GM12878 (cell line): ENCODE data around the gene CYP26B1. TPM values are rescaled to one million over a fixed set of nuclear protein-coding genes. Genes with fewer than 3 reads are reported as not detected.

Experiments used
- ATAC-seq: fragments of 200-7000 bp; cut with Tn5 transposase; 3 replicates; pipeline ENCODE4 v1.9.1; 2020; ENCODE audit warnings: mild to moderate bottlenecking, moderate library complexity
- BruUV-seq: library from RNA; stranded (reverse); fragments of 400-500 nt; replicated peaks from 2 replicates; lab custom pipeline; 2021; lab: Mats Ljungman, UMichigan
- CTCF ChIA-PET: fragments of 300-600 bp; sonication (Branson Sonifier 250); formaldehyde crosslinking; extraction: SDS; loops from one replicate; lab custom pipeline; 2021; ENCODE audit warnings: inconsistent platforms; lab: Yijun Ruan, JAX
- POLR2A ChIA-PET: fragments of 350-600 bp; formaldehyde crosslinking; extraction: SDS; loops from one replicate; lab custom pipeline; 2021; ENCODE audit warnings: inconsistent platforms; lab: Charles Lee
- RAD21 ChIA-PET: fragments of 300-600 bp; sonication (Branson Sonifier 250); formaldehyde crosslinking; loops from one replicate; lab custom pipeline; 2023; ENCODE audit warnings: antibody characterized with exemption; ENCODE audit not compliant: unreplicated experiment; lab: Charles Lee
- SMC1A ChIA-PET: fragments of 300-600 bp; sonication (Branson Sonifier 250); formaldehyde crosslinking; loops from one replicate; lab custom pipeline; 2023; ENCODE audit not compliant: unreplicated experiment, uncharacterized antibody; lab: Charles Lee
- DNase-seq: peaks from one replicate; pipeline ENCODE4 v3.0.0-alpha.2; 2011; ENCODE audit warnings: low read depth, low spot score
- FAIRE-seq: peaks from 3 replicates; lab custom pipeline; 2011; peaks lifted over from hg19 to GRCh38; lab: Jason Lieb, UNC
- H2AFZ ChIP-seq: 2 replicates; pipeline ENCODE4 v1.6.0; 2011; ENCODE audit warnings: low read depth, low read length, control low read depth; ENCODE audit not compliant: control insufficient read depth
- H3K27ac ChIP-seq: 2 replicates; pipeline ENCODE4 v1.5.1; 2011; ENCODE audit warnings: control low read depth; ENCODE audit not compliant: control insufficient read depth, insufficient read depth
- H3K27me3 ChIP-seq, 2 experiments: replicated peaks in 1 of 2; 2 replicates each; pipeline versions ENCODE4 v1.6.0 to v1.6.1; 2011; ENCODE audit warnings: low read length in 1 of 2; ENCODE audit not compliant: control insufficient read depth in 2 of 2, insufficient read depth in 2 of 2
- H3K36me3 ChIP-seq, 2 experiments: 2 replicates each; pipeline ENCODE4 v1.5.1; 2011; ENCODE audit warnings: low read length in 1 of 2; ENCODE audit not compliant: control insufficient read depth in 2 of 2, insufficient read depth in 2 of 2
- H3K4me1 ChIP-seq: 2 replicates; pipeline ENCODE4 v1.6.1; 2011; ENCODE audit warnings: mild to moderate bottlenecking, low read length, moderate library complexity, mixed read lengths; ENCODE audit not compliant: control insufficient read depth, insufficient read depth
- H3K4me2 ChIP-seq: 2 replicates; pipeline ENCODE4 v1.6.0; 2011; ENCODE audit warnings: control low read depth; ENCODE audit not compliant: control insufficient read depth, insufficient read depth
- H3K4me3 ChIP-seq: fragments of 200-600 bp; sonication (generic); 2 replicates; pipeline ENCODE4 v1.5.1; 2016
- H3K79me2 ChIP-seq: 2 replicates; pipeline ENCODE4 v1.6.0; 2011; ENCODE audit warnings: low read length; ENCODE audit not compliant: control insufficient read depth, insufficient read depth
- H3K9ac ChIP-seq: 2 replicates; pipeline ENCODE4 v1.8.0; 2011; ENCODE audit warnings: low read length, control low read depth, mixed read lengths; ENCODE audit not compliant: control insufficient read depth, insufficient read depth
- H3K9me3 ChIP-seq: replicated peaks from 3 replicates; pipeline ENCODE4 v1.5.1; 2011; ENCODE audit warnings: mild to moderate bottlenecking, low read length; ENCODE audit not compliant: control insufficient read depth, insufficient read depth
- H4K20me1 ChIP-seq: 2 replicates; pipeline ENCODE4 v1.6.0; 2011; ENCODE audit not compliant: control insufficient read depth, insufficient read depth
- ATF7 ChIP-seq: fragments of 450-650 bp; IDR thresholded peaks from 2 replicates; pipeline ENCODE4 v1.6.1; 2016; ENCODE audit warnings: low read depth, mild to moderate bottlenecking
- BCL11A ChIP-seq: IDR thresholded peaks from 2 replicates; pipeline ENCODE4 v1.6.1; 2011; ENCODE audit warnings: low read depth, low read length
- CBX3 ChIP-seq: fragments of 200-600 bp; sonication (generic); IDR thresholded peaks from 2 replicates; pipeline ENCODE4 v1.6.1; 2016; ENCODE audit warnings: low read depth, borderline replicate concordance
- CBX5 ChIP-seq: sonication (generic); IDR thresholded peaks from 2 replicates; pipeline ENCODE4 v1.6.1; 2016; ENCODE audit warnings: low read depth, moderate library complexity, mild to moderate bottlenecking, inconsistent platforms
- EED ChIP-seq: sonication (generic); IDR thresholded peaks from 2 replicates; pipeline ENCODE4 v1.6.1; 2016; ENCODE audit warnings: antibody characterized with exemption, low read depth
- MYB ChIP-seq: fragments of 150-350 bp; IDR thresholded peaks from 2 replicates; pipeline ENCODE4 v1.6.1; 2014; ENCODE audit warnings: mild to moderate bottlenecking, low read depth, low read length, borderline replicate concordance
- NFYA ChIP-seq: IDR thresholded peaks from 2 replicates; pipeline ENCODE4 v1.6.1; 2011; ENCODE audit warnings: low read depth, mild to moderate bottlenecking, low read length, improper control_type of control experiment, borderline replicate concordance
- POLR2AphosphoS5 ChIP-seq: IDR thresholded peaks from 2 replicates; pipeline ENCODE4 v1.6.1; 2011; ENCODE audit warnings: mild to moderate bottlenecking, low read length, inconsistent platforms
- PRDM15 ChIP-seq: fragments of 450-650 bp; formaldehyde crosslinking; IDR thresholded peaks from 2 replicates; pipeline ENCODE4 v1.4.0; 2020; ENCODE audit warnings: mild to moderate bottlenecking, moderate library complexity
- RBBP5 ChIP-seq: fragments of 200-600 bp; sonication (generic); conservative IDR thresholded peaks from 2 replicates; pipeline ENCODE4 v1.6.1; 2016
- TCF7 ChIP-seq: IDR thresholded peaks from 2 replicates; pipeline ENCODE4 v1.6.1; 2014; ENCODE audit warnings: antibody characterized with exemption, borderline replicate concordance
- ZZZ3 ChIP-seq: IDR thresholded peaks from 2 replicates; pipeline ENCODE4 v1.6.1; 2011; ENCODE audit warnings: low read depth; ENCODE audit not compliant: control insufficient read depth, insufficient read length
- WGBS: methylation state at CpG from one replicate; pipeline ENCODE4 v1.1.6; 2016; ENCODE audit warnings: low lambda C conversion rate; ENCODE audit not compliant: insufficient replicate concordance, insufficient coverage; ENCODE audit errors: missing lambda C conversion rate; 5-methylcytosine and 5-hydroxymethylcytosine counted together
- in situ Hi-C: fragments of 300-500 bp; cut with MboI; formaldehyde crosslinking; loops from 9 replicates; pipeline ENCODE4 v1.14.3; 2018; ENCODE audit warnings: mixed read lengths
- intact Hi-C: fragments of 100-400 bp; cut with micrococcal nuclease; formaldehyde crosslinking; loops from one replicate; pipeline ENCODE4 v1.14.2; 2022; ENCODE audit not compliant: unreplicated experiment
- polyA plus RNA-seq, 11 experiments: library from polyadenylated mRNA; depleted of rRNA in 4 of 11; unstranded in 6 of 11; stranded (reverse) in 5 of 11; fragments of >200 nt; fragmentation: Nextera tagmentation in 4 of 11; fragmentation: Illumina TruSeq in 1 of 11; extraction: Ambion mirVana in 4 of 11; extraction: Trizol in 1 of 11; gene quantifications; 1 replicate in 1 of 11; 2 replicates in 10 of 11; pipeline versions ENCODE4 v1.2.1 to v1.2.3, GENCODE V29; 2011 to 2016; ENCODE audit warnings: inconsistent platforms in 2 of 11, missing spikeins in 2 of 11, low read depth in 1 of 11
- total RNA-seq, 4 experiments: library from RNA; depleted of rRNA in 3 of 4; stranded (reverse); fragments of >200 nt in 3 of 4; fragmentation: Illumina TruSeq in 1 of 4; extraction: Trizol in 1 of 4; gene quantifications; 2 replicates each; pipeline versions ENCODE4 v1.2.1 to v1.2.3, GENCODE V29; 2013 to 2021
- TF ChIP-seq, protein P1 (sequence below): IDR thresholded peaks from 2 replicates; pipeline ENCODE4 v1.6.1; 2012; ENCODE audit warnings: low read depth, low read length, improper control_type of control experiment
- TF ChIP-seq, protein P2 (sequence below): fragments of 450-650 bp; IDR thresholded peaks from 2 replicates; pipeline ENCODE4 v1.6.1; 2017; ENCODE audit warnings: low read depth, mild to moderate bottlenecking, moderate library complexity
- TF ChIP-seq, protein P3 (sequence below): fragments of 450-650 bp; IDR thresholded peaks from 2 replicates; pipeline ENCODE4 v1.6.1; 2017; ENCODE audit warnings: mild to moderate bottlenecking, low read depth, inconsistent platforms; ENCODE audit not compliant: poor library complexity, severe bottlenecking

The CYP26B1 gene
- total and polyA plus RNA-seq, 10 of the 15 experiments (the other 5 are each of a cell fraction or from before 2014, with no cell fraction given), result not detected

DNA sequence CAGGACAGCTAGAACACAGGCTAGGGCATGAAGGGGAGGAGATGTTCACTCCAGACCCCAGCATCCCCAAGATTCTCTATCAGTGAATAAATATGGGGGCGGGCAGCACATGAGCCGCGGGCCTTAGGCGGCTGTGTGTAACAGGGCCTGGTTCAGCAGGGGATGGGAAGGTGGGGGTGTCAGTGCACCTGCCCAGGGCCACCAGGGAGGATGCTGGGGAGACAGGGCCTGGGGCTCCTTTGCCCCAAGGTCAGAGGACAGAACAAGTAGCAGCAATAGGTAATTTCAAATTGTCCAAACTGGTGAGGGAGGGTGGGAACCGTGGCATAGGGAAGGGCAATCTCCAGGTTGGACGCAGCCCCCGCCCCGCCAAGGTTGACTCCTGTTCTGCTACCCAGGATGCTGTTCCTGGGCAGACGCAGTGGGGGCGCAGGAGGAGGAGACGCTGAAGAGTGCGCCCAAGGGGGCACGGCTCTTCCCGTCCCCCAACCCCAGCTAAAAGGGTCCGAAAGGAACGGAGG lies 16.2 kb downstream of the CYP26B1 start:
- Histone ChIP-seq H3K79me2 (no peaks in the 10 kb centered on the region), H3K27ac (no peak overlapping the region), H3K36me3 (no peaks in the 10 kb centered on the region), H4K20me1 (no peaks in the 10 kb centered on the region), H3K9ac (no peak overlapping the region), H3K9me3 (no peaks in the 10 kb centered on the region), H3K27me3 (no peaks in the 10 kb centered on the region; a peak in 1 of 4 replicates), H2AFZ (no peak overlapping the region), H3K4me2 (no peak overlapping the region), H3K4me1 (no peaks in the 10 kb centered on the region), H3K4me3 (no peak overlapping the region)
- ChIA-PET RAD21 (no interaction called here), SMC1A (no interaction called here), POLR2A (no interaction called here), CTCF (no interaction called here)
- WGBS, result 39% methylated on average over 16 of the region's 16 CpGs
- DNase-seq (no peak), ATAC-seq (no peak), FAIRE-seq (no peak)
- in situ Hi-C loops, result loop anchor here (25.0 kb wide), 1 partner anchor 844 kb away; no protein-coding TSS in a partner anchor
- TF ChIP-seq TCF7 (no peak), POLR2AphosphoS5 (no peak), ZZZ3 (no peak), EED (no peak), BCL11A (no peak), CBX3 (no peak), RBBP5 (no peak), CBX5 (no peak), NFYA (no peak), ATF7 (no peak), PRDM15 (CRISPR knock-in tag) (no peak), MYB (no peak)
- TF ChIP-seq, protein P1, sequence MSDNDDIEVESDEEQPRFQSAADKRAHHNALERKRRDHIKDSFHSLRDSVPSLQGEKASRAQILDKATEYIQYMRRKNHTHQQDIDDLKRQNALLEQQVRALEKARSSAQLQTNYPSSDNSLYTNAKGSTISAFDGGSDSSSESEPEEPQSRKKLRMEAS, result no peak
- TF ChIP-seq, protein P2, sequence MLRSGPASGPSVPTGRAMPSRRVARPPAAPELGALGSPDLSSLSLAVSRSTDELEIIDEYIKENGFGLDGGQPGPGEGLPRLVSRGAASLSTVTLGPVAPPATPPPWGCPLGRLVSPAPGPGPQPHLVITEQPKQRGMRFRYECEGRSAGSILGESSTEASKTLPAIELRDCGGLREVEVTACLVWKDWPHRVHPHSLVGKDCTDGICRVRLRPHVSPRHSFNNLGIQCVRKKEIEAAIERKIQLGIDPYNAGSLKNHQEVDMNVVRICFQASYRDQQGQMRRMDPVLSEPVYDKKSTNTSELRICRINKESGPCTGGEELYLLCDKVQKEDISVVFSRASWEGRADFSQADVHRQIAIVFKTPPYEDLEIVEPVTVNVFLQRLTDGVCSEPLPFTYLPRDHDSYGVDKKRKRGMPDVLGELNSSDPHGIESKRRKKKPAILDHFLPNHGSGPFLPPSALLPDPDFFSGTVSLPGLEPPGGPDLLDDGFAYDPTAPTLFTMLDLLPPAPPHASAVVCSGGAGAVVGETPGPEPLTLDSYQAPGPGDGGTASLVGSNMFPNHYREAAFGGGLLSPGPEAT, result no peak
- TF ChIP-seq, protein P3, sequence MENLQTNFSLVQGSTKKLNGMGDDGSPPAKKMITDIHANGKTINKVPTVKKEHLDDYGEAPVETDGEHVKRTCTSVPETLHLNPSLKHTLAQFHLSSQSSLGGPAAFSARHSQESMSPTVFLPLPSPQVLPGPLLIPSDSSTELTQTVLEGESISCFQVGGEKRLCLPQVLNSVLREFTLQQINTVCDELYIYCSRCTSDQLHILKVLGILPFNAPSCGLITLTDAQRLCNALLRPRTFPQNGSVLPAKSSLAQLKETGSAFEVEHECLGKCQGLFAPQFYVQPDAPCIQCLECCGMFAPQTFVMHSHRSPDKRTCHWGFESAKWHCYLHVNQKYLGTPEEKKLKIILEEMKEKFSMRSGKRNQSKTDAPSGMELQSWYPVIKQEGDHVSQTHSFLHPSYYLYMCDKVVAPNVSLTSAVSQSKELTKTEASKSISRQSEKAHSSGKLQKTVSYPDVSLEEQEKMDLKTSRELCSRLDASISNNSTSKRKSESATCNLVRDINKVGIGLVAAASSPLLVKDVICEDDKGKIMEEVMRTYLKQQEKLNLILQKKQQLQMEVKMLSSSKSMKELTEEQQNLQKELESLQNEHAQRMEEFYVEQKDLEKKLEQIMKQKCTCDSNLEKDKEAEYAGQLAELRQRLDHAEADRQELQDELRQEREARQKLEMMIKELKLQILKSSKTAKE, result no peak
- BruUV-seq, result no TSS peak
- intact Hi-C loops, result no loop called here
